ENCODE measurements around the gene CDC34.

GRCh38 chr19:583198-583967, 51.8 kb downstream of the CDC34 start:
- no peak for TF ChIP-seq CEBPB (IDR thresholded peaks at IDR 0.05)
- TF ChIP-seq, protein P1, sequence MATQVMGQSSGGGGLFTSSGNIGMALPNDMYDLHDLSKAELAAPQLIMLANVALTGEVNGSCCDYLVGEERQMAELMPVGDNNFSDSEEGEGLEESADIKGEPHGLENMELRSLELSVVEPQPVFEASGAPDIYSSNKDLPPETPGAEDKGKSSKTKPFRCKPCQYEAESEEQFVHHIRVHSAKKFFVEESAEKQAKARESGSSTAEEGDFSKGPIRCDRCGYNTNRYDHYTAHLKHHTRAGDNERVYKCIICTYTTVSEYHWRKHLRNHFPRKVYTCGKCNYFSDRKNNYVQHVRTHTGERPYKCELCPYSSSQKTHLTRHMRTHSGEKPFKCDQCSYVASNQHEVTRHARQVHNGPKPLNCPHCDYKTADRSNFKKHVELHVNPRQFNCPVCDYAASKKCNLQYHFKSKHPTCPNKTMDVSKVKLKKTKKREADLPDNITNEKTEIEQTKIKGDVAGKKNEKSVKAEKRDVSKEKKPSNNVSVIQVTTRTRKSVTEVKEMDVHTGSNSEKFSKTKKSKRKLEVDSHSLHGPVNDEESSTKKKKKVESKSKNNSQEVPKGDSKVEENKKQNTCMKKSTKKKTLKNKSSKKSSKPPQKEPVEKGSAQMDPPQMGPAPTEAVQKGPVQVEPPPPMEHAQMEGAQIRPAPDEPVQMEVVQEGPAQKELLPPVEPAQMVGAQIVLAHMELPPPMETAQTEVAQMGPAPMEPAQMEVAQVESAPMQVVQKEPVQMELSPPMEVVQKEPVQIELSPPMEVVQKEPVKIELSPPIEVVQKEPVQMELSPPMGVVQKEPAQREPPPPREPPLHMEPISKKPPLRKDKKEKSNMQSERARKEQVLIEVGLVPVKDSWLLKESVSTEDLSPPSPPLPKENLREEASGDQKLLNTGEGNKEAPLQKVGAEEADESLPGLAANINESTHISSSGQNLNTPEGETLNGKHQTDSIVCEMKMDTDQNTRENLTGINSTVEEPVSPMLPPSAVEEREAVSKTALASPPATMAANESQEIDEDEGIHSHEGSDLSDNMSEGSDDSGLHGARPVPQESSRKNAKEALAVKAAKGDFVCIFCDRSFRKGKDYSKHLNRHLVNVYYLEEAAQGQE (IDR thresholded peaks at IDR 0.05; ENCODE audit: low read depth), result no peak
- no peak for TF ChIP-seq FOXM1 (IDR thresholded peaks at IDR 0.05; ENCODE audit: borderline replicate concordance, low read depth)
